ENCODE data around the gene PPIL6.
"Not testable (repeated sequence)": the region's sequence is repeated elsewhere in the genome, so short reads cannot be mapped to it uniquely, and the experiment has no call there.

PPIL6 gene

GRCh38 chr6:109466212-109466923 is 25.9 kb upstream of the PPIL6 start:
- DNase-seq (ENCODE audit: low read depth in 2 of 2) = no peak

GRCh38 chr6:109465772-109466171 is 25.3 kb upstream of the PPIL6 start:
- no peak for DNase-seq (ENCODE audit: low read depth in 2 of 2)

- no peak for DNase-seq (ENCODE audit: low read depth in 2 of 2)
Observed at GRCh38 chr6:109461733-109462526, 21.5 kb upstream of the PPIL6 start.

GRCh38 chr6:109461205-109461604 is 20.8 kb upstream of the PPIL6 start:
- not testable (repeated sequence) for DNase-seq (ENCODE audit: low read depth in 2 of 2)

GRCh38 chr6:109460161-109460829 is 19.9 kb upstream of the PPIL6 start:
- DNase-seq (ENCODE audit: low read depth in 2 of 2) = no peak

GRCh38 chr6:109458774-109459531 is 18.5 kb upstream of the PPIL6 start:
- peak in 1 of 2 donors; percentile 30 for DNase-seq (ENCODE audit: low read depth in 2 of 2)

- DNase-seq (ENCODE audit: low read depth in 2 of 2) = no peak
Observed at GRCh38 chr6:109457562-109457996, 17.2 kb upstream of the PPIL6 start.

GRCh38 chr6:109456710-109457561 is 16.5 kb upstream of the PPIL6 start:
- no peak for DNase-seq (ENCODE audit: low read depth in 2 of 2)

GRCh38 chr6:109456111-109456583 is 15.7 kb upstream of the PPIL6 start:
- no peak for DNase-seq (ENCODE audit: low read depth in 2 of 2)

- DNase-seq (ENCODE audit: low read depth in 2 of 2) = peak; percentile 41 to 53
Observed at GRCh38 chr6:109455437-109456110, 15.1 kb upstream of the PPIL6 start, which contains the start of gene MICAL1. Gene MICAL1, minus strand, starts transcription at chr6:109455772. Its CDS starts 1,576 bp downstream, at chr6:109454196.

- peak; percentile 36 to 46 for DNase-seq (ENCODE audit: low read depth in 2 of 2)
Observed at GRCh38 chr6:109454496-109455436, 14.3 kb upstream of the PPIL6 start.

GRCh38 chr6:109453594-109454495 is 13.4 kb upstream of the PPIL6 start:
- no peak for DNase-seq (ENCODE audit: low read depth in 2 of 2)

GRCh38 chr6:109453156-109453555 is 12.7 kb upstream of the PPIL6 start:
- no peak for DNase-seq (ENCODE audit: low read depth in 2 of 2)

- DNase-seq (ENCODE audit: low read depth in 2 of 2) = no peak
Observed at GRCh38 chr6:109452181-109452580, 11.8 kb upstream of the PPIL6 start.

GRCh38 chr6:109451376-109451775 is 10.9 kb upstream of the PPIL6 start:
- no peak for DNase-seq (ENCODE audit: low read depth in 2 of 2)

- DNase-seq (ENCODE audit: low read depth in 2 of 2) = no peak
Observed at GRCh38 chr6:109450801-109451200, 10.4 kb upstream of the PPIL6 start.

GRCh38 chr6:109449795-109450673 is 9.6 kb upstream of the PPIL6 start:
- DNase-seq (ENCODE audit: low read depth in 2 of 2) = no peak

All from stimulated activated CD4-positive, alpha-beta T cell treated with anti-CD3 and anti-CD28 coated beads, Interleukin-4, amount 100 ng/mL, for 48 hours (primary cell).